HEK293T (cell line): Measurements from ENCODE around the gene SPRR4.

Experiments
- ARNT ChIP-seq: fragments of 450-650 bp; IDR thresholded peaks from 2 replicates; pipeline ENCODE4 v1.6.1; 2017; ENCODE audit warnings: mild to moderate bottlenecking
- BHLHE40 ChIP-seq: fragments of 450-650 bp; IDR thresholded peaks from 2 replicates; pipeline ENCODE4 v1.6.1; 2016; ENCODE audit warnings: mild to moderate bottlenecking, moderate library complexity, borderline replicate concordance
- CTBP1 ChIP-seq: fragments of 450-650 bp; IDR thresholded peaks from 2 replicates; pipeline ENCODE4 v1.6.1; 2016; ENCODE audit warnings: borderline replicate concordance
- FOXM1 ChIP-seq: fragments of 450-650 bp; IDR thresholded peaks from 2 replicates; pipeline ENCODE4 v1.6.1; 2017; ENCODE audit warnings: mild to moderate bottlenecking, borderline replicate concordance
- HDGF ChIP-seq: fragments of 450-650 bp; IDR thresholded peaks from 2 replicates; pipeline ENCODE4 v1.6.1; 2017; ENCODE audit warnings: antibody characterized with exemption, borderline replicate concordance

GRCh38 chr1:152981146-152981871 is 10.9 kb downstream of the SPRR4 start:
- TF ChIP-seq FOXM1 = no peak
- no peak for TF ChIP-seq CTBP1
- TF ChIP-seq BHLHE40 = no peak
- TF ChIP-seq HDGF = no peak
- TF ChIP-seq ARNT = no peak
